ENCODE data around the gene TRAM2. TPM values are rescaled to one million over a fixed set of nuclear protein-coding genes. Genes with fewer than 3 reads are reported as not detected.

TRAM2 gene
- total and polyA plus RNA-seq, 2 of the 4 experiments (the other 2 are of a cell fraction): 77.2 to 95.7 TPM

GRCh38 chr6:52557389-52558265 is 19.2 kb downstream of the TRAM2 start:
- Histone ChIP-seq H4K20me1 (ENCODE audit: insufficient read depth, low read length) (peaks cover 31% of the 10 kb centered on the region; the same call in 1 of the 2 replicates), H3K27ac (ENCODE audit: insufficient read depth, low read length) (peak overlapping the region; percentile 83), H3K4me2 (ENCODE audit: low read depth, low read length) (peak overlapping the region; percentile 83), H3K79me1 (ENCODE audit: low read depth in 1 of 2, low read length in 2 of 2) (peaks cover 8 to 63% of the 10 kb centered on the region in 2 experiments; a peak in 3 of 4 replicates), H3K4me1 (ENCODE audit: control insufficient read depth, insufficient read depth, low read length) (peaks cover 44% of the 10 kb centered on the region), H3K9me3 (ENCODE audit: control insufficient read depth, insufficient read depth, low read length) (no peaks in the 10 kb centered on the region), H2BK20ac (ENCODE audit: low read depth, low read length) (peak overlapping the region; percentile 88), H2BK15ac (ENCODE audit: low read depth, low read length) (peak overlapping the region; percentile 78; the same call in 2 of the 3 replicates), H2BK120ac (ENCODE audit: low read depth, low read length) (peak overlapping the region; percentile 91), H3K18ac (ENCODE audit: low read depth, low read length) (peak overlapping the region; percentile 92), H3K27me3 (ENCODE audit: control insufficient read depth, insufficient read depth, low read length) (no peaks in the 10 kb centered on the region), H2AK9ac (replicated peaks; ENCODE audit: low read depth, low read length, poor library complexity) (peak overlapping the region; percentile 20), H3K14ac (replicated peaks; ENCODE audit: low read depth, low read length) (peak overlapping the region; percentile 96), H2AK5ac (ENCODE audit: low read depth, low read length) (peak overlapping the region; percentile 87), H4K91ac (ENCODE audit: insufficient read depth, low read depth, low read length) (peak overlapping the region; percentile 77), H3K4me3 (ENCODE audit: insufficient read depth, low read depth, low read length) (no peak overlapping the region), H3K56ac (ENCODE audit: extremely low read depth, insufficient read depth, low read length) (peak overlapping the region; percentile 55), H3K9ac (ENCODE audit: low read depth, low read length) (peak overlapping the region; percentile 76), H4K5ac (ENCODE audit: low read depth, low read length) (peak overlapping the region; percentile 83), H2BK5ac (ENCODE audit: low read depth, low read length, poor library complexity, severe bottlenecking) (peak overlapping the region; percentile 93), H2AFZ (replicated peaks; ENCODE audit: low read length, poor library complexity) (no peak overlapping the region), H3K36me3 (ENCODE audit: control insufficient read depth, insufficient read depth, low read length) (0 out of 2 replicates have a peak, but pooled peaks cover 3% of the 10 kb centered on the region), H4K8ac (ENCODE audit: low read depth in 2 of 2, low read length in 2 of 2) (peak overlapping the region; percentile 27 to 88), H3K23ac (ENCODE audit: low read depth, low read length) (peak overlapping the region; percentile 96), H3K9me1 (ENCODE audit: insufficient read depth, low read length) (peaks cover 21% of the 10 kb centered on the region), H3K4ac (ENCODE audit: low read depth, low read length) (peak overlapping the region; percentile 92)
- ChIA-PET CTCF (no interaction called here), POLR2A (ENCODE audit: unreplicated experiment) (no interaction called here)
- no CpG with 5 or more reads among the region's 11 CpGs for WGBS, 2 experiments (ENCODE audit: extremely low coverage in 2 of 2, insufficient read length in 1 of 2)
- TF ChIP-seq MAFK (IDR thresholded peaks at IDR 0.05; ENCODE audit: low read depth, low read length) (0 out of 2 replicates have a peak, but pooled peaks have one; percentile 19), USF2 (IDR thresholded peaks at IDR 0.05; ENCODE audit: low read depth, low read length) (peak; percentile 76; the same call in 1 of the 2 replicates), CTCF (conservative IDR thresholded peaks at IDR 0.05; ENCODE audit: low read depth, low read length) (no peak)
- intact Hi-C loops (cut with micrococcal nuclease): loop anchor here (1.0 kb wide), 1 partner anchor 10 kb away; no protein-coding TSS in a partner anchor
- peak; percentile 71 for DNase-seq
- ATAC-seq (ENCODE audit: low read depth): peak; percentile 44
- BruUV-seq (replicated peaks): no TSS peak
- dilution Hi-C loops (cut with HindIII; ENCODE audit: low sequenced_read_pairs, unreplicated experiment): no loop called here
- in situ Hi-C loops (cut with MboI; ENCODE audit: low sequenced_read_pairs): no loop called here

Measured in IMR-90 (cell line).